ENCODE data around the gene NDUFS8.
A peak's percentile ranks its signal among the peaks of the same experiment; 100 is the strongest.
"Not testable (repeated sequence)": the region's sequence is repeated elsewhere in the genome, so short reads cannot be mapped to it uniquely, and the experiment has no call there.

NDUFS8 gene

DNA sequence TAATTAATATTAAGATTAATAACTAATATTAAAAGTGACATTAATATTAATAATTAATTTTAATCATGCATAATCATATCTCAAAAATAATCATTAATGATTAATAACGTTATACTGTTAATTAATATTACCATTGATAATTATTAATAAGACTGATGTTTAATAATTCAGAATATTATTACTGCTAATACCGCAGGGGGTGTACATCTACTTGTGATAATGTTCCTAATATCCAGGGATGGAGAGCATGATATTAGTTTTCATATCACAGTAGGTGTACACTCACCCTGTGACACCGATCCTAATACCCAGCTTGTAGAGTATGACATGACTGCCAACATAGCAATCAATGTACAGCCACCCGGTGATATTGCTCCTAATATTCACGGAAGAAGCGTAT, 45.2 kb upstream of the NDUFS8 start:
- not testable (repeated sequence) for H2BK120ac ChIP-seq (ENCODE audit: insufficient read depth, low read length, poor library complexity); H2AFZ ChIP-seq (ENCODE audit: insufficient read depth, low read length, poor library complexity); H4K91ac ChIP-seq (ENCODE audit: low read depth, low read length); H3K9me3 ChIP-seq (ENCODE audit: insufficient read depth, low read depth, low read length); H2BK12ac ChIP-seq (ENCODE audit: low read length); H3K4me2 ChIP-seq (ENCODE audit: low read length); DNase-seq; H3K4me1 ChIP-seq (ENCODE audit: control insufficient read depth in 1 of 2, insufficient read depth in 2 of 2, low read length in 2 of 2); H2AK5ac ChIP-seq (ENCODE audit: low read length); H3K23ac ChIP-seq (ENCODE audit: low read length); H3K36me3 ChIP-seq (ENCODE audit: control insufficient read depth in 1 of 2, insufficient read depth in 2 of 2, low read length in 2 of 2); H3K4me3 ChIP-seq (ENCODE audit: low read depth, low read length); H3K79me2 ChIP-seq (ENCODE audit: control insufficient read depth, insufficient read depth, low read length, poor library complexity); H3K9ac ChIP-seq (ENCODE audit: low read length); H3K27ac ChIP-seq (ENCODE audit: low read depth, low read length); H3K79me1 ChIP-seq (ENCODE audit: low read length); H2BK5ac ChIP-seq (ENCODE audit: low read depth, low read length, poor library complexity); H3K18ac ChIP-seq (ENCODE audit: low read length); H4K12ac ChIP-seq (ENCODE audit: low read depth, low read length); H3K14ac ChIP-seq (ENCODE audit: low read length); H4K8ac ChIP-seq (ENCODE audit: low read depth, low read length); H3K4ac ChIP-seq (ENCODE audit: low read depth, low read length); H3K27me3 ChIP-seq (ENCODE audit: insufficient read depth, low read length)
- WGBS (ENCODE audit: extremely low coverage, insufficient coverage, insufficient read length): no CpG with 5 or more reads among the region's 6 CpGs

DNA sequence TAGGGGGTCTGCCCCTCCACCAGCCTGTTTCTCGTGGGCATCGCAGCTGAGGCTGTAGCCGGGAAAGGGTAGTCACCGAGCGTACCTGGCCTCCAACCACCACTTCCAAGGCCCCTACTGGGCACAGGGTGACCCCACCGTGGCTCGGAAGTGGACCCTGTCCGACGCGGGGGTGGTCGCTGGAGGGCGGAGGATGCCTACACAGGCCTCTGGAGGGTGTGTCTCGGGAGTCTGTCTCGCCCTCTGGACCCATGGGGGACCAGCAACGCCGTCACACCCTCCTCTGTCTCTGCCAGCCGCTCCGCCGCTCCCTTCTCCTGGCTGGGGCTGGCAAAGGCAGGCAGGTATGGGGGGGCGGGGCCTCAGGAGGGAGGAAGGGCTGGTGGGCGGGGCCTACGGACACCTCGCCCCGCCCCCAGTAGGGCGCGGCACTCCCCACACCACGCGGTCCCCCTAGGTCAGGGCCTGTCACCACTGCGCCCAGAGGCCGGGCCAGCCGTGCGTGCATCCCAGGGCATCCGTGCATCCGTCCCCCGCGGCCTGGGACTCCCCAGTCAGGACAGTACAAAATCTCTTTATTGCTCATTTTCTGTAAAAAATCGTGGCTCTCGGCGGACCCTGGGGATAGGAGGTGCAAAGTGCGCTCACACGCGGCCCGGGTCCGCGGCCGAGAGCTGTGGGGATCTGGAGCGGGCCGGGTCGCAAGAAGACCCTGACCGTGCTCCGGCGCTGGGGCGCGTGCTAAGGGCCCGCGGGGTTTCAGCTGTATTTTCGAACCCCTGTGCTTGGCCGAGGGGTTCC, 39.7 kb upstream of the NDUFS8 start:
- H4K8ac ChIP-seq (ENCODE audit: low read depth, low read length); H3K14ac ChIP-seq (ENCODE audit: low read length); H3K18ac ChIP-seq (ENCODE audit: low read length); H2BK120ac ChIP-seq (ENCODE audit: insufficient read depth, low read length, poor library complexity); H3K4ac ChIP-seq (ENCODE audit: low read depth, low read length); H3K4me3 ChIP-seq (ENCODE audit: low read depth, low read length); H2AFZ ChIP-seq (ENCODE audit: insufficient read depth, low read length, poor library complexity); H3K4me1 ChIP-seq (ENCODE audit: control insufficient read depth in 1 of 2, insufficient read depth in 2 of 2, low read length in 2 of 2); H4K12ac ChIP-seq (ENCODE audit: low read depth, low read length); H3K79me2 ChIP-seq (ENCODE audit: control insufficient read depth, insufficient read depth, low read length, poor library complexity); H2BK5ac ChIP-seq (ENCODE audit: low read depth, low read length, poor library complexity); H3K27ac ChIP-seq (ENCODE audit: low read depth, low read length); H2AK5ac ChIP-seq (ENCODE audit: low read length); H3K23ac ChIP-seq (ENCODE audit: low read length); H3K27me3 ChIP-seq (ENCODE audit: insufficient read depth, low read length); H3K36me3 ChIP-seq (ENCODE audit: control insufficient read depth in 1 of 2, insufficient read depth in 2 of 2, low read length in 2 of 2); H3K79me1 ChIP-seq (ENCODE audit: low read length); H2BK12ac ChIP-seq (ENCODE audit: low read length); H4K91ac ChIP-seq (ENCODE audit: low read depth, low read length); H3K9me3 ChIP-seq (ENCODE audit: insufficient read depth, low read depth, low read length); H3K9ac ChIP-seq (ENCODE audit: low read length): not testable (repeated sequence)
- WGBS (ENCODE audit: extremely low coverage, insufficient coverage, insufficient read length): no CpG with 5 or more reads among the region's 58 CpGs
- peak in 1 of 2 donors; percentile 42 for DNase-seq
- peak overlapping the region; percentile 16 for H3K4me2 ChIP-seq (ENCODE audit: low read length)

DNA sequence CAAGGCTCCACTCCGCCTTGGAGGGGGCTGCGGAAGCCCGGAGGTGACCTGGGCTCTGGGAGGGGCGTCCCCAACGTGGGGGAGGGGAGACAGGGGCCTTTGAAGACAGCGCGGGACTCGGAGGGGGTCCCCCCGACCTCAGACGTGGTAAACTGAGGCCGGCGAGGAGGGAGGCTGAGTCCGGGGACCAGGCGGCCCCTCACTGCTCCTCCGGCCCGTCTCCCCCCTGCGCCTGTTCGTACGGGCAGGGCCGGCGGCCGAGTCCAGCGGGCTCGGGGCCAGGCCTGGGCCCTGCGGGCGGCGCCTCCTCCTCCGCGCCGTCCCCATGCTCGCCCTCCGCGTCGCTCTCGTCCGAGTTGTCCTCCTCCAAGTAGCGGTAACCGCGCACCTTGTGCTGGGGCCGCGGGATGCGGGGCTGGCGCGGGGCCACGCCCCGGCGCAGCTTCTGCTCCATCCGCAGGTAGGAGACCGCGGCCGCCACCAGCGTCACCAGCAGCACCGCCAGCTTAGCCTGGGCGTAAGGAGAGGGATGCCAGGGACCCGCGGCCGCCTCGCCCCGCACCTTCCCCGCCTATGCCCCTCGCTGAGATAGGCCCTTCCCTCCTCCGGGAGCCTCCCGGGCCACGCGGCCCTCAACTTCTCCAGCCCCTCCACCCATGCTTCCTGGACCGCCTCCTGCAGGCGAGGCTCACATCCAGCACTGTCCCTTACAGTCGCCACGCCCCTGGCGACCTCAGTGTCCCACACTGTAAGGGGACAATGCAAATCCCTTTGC, 38.9 kb upstream of the NDUFS8 start:
- not testable (repeated sequence) for H4K12ac ChIP-seq (ENCODE audit: low read depth, low read length); H3K9ac ChIP-seq (ENCODE audit: low read length); H3K4ac ChIP-seq (ENCODE audit: low read depth, low read length); H3K79me1 ChIP-seq (ENCODE audit: low read length); H2BK5ac ChIP-seq (ENCODE audit: low read depth, low read length, poor library complexity); H3K79me2 ChIP-seq (ENCODE audit: control insufficient read depth, insufficient read depth, low read length, poor library complexity); H3K36me3 ChIP-seq (ENCODE audit: control insufficient read depth in 1 of 2, insufficient read depth in 2 of 2, low read length in 2 of 2); H2AFZ ChIP-seq (ENCODE audit: insufficient read depth, low read length, poor library complexity); H3K27me3 ChIP-seq (ENCODE audit: insufficient read depth, low read length); H2BK120ac ChIP-seq (ENCODE audit: insufficient read depth, low read length, poor library complexity); H3K18ac ChIP-seq (ENCODE audit: low read length); H4K91ac ChIP-seq (ENCODE audit: low read depth, low read length); H2BK12ac ChIP-seq (ENCODE audit: low read length); H3K4me1 ChIP-seq (ENCODE audit: control insufficient read depth in 1 of 2, insufficient read depth in 2 of 2, low read length in 2 of 2); H4K8ac ChIP-seq (ENCODE audit: low read depth, low read length); H3K27ac ChIP-seq (ENCODE audit: low read depth, low read length); H3K14ac ChIP-seq (ENCODE audit: low read length); H2AK5ac ChIP-seq (ENCODE audit: low read length); H3K4me3 ChIP-seq (ENCODE audit: low read depth, low read length); H3K23ac ChIP-seq (ENCODE audit: low read length); H3K9me3 ChIP-seq (ENCODE audit: insufficient read depth, low read depth, low read length)
- WGBS (ENCODE audit: extremely low coverage, insufficient coverage, insufficient read length): no CpG with 5 or more reads among the region's 70 CpGs
- peak in 1 of 2 donors; percentile 29 for DNase-seq
- peak overlapping the region; percentile 10 for H3K4me2 ChIP-seq (ENCODE audit: low read length)

DNA sequence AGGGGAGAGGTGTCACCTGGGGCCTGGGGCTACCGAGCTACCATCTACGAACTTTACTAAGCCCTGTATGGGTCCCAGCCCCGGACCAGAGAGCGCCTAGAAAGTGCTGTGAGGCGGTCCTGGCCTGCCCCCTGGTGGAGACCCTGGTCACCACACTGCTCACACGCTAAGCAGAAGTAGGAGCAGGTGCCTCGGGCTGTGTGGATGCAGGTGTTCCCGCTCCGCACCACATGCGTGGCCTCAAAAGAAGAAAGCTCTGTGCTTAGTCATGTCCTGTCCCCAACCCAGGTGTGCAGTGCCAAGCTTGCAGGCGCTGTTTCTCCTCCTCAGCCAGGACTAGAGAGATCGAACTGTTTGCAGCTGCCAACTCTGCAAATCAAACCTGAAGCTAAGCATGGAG, 36.7 kb upstream of the NDUFS8 start:
- not testable (repeated sequence) for H3K23ac ChIP-seq (ENCODE audit: low read length); H3K18ac ChIP-seq (ENCODE audit: low read length); H2AFZ ChIP-seq (ENCODE audit: insufficient read depth, low read length, poor library complexity); H3K4me2 ChIP-seq (ENCODE audit: low read length); H3K9ac ChIP-seq (ENCODE audit: low read length); H2AK5ac ChIP-seq (ENCODE audit: low read length); H3K4ac ChIP-seq (ENCODE audit: low read depth, low read length); H3K36me3 ChIP-seq (ENCODE audit: control insufficient read depth in 1 of 2, insufficient read depth in 2 of 2, low read length in 2 of 2); H3K79me2 ChIP-seq (ENCODE audit: control insufficient read depth, insufficient read depth, low read length, poor library complexity); H2BK5ac ChIP-seq (ENCODE audit: low read depth, low read length, poor library complexity); H3K79me1 ChIP-seq (ENCODE audit: low read length); H4K8ac ChIP-seq (ENCODE audit: low read depth, low read length); H3K4me1 ChIP-seq (ENCODE audit: control insufficient read depth in 1 of 2, insufficient read depth in 2 of 2, low read length in 2 of 2); H2BK12ac ChIP-seq (ENCODE audit: low read length); H3K27ac ChIP-seq (ENCODE audit: low read depth, low read length); H3K4me3 ChIP-seq (ENCODE audit: low read depth, low read length); H4K91ac ChIP-seq (ENCODE audit: low read depth, low read length); H2BK120ac ChIP-seq (ENCODE audit: insufficient read depth, low read length, poor library complexity); H3K14ac ChIP-seq (ENCODE audit: low read length); H4K12ac ChIP-seq (ENCODE audit: low read depth, low read length); H3K27me3 ChIP-seq (ENCODE audit: insufficient read depth, low read length); H3K9me3 ChIP-seq (ENCODE audit: insufficient read depth, low read depth, low read length)
- WGBS (ENCODE audit: extremely low coverage, insufficient coverage, insufficient read length): no CpG with 5 or more reads among the region's 12 CpGs
- DNase-seq: peak; percentile 80 to 83

Measured in trophoblast cell (in vitro differentiated cells and primary cell).